Stimulated activated CD8-positive, alpha-beta memory T cell treated with anti-CD3 and anti-CD28 coated beads, Interleukin-15, amount 100 ng/mL, for 48 hours (primary cell): ENCODE data around the gene IDH3G.
A peak's percentile ranks its signal among the peaks of the same experiment; 100 is the strongest.

Experiments
- DNase-seq, 2 donors: peaks; one replicate each; pipeline ENCODE4 v3.0.0-alpha.2; 2020; ENCODE audit warnings: low read depth in 2 of 2

IDH3G gene

GRCh38 chrX:153773741-153774575, 20.2 kb downstream of the IDH3G start:
- DNase-seq, result no peak

DNA sequence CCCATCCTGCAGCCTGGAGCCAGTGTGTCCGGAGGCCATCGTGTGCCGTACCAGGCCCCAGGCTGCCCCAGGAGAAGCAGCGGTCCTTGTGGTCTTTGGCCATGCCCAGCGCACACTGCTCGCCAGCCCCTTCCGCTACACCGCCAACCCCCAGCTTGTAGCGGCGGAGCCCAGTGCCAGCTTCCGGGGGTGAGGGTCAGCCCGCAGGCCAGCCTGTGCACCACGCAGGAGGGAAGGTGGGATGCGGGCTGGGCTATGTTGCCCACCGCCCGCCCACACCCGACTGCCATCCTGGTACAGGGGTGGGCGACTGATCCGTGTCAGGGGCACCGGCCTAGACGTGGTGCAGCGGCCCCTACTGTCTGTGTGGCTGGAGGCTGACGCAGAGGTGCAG, 21.0 kb downstream of the IDH3G start:
- DNase-seq, result no peak

GRCh38 chrX:153772316-153773217, 21.6 kb downstream of the IDH3G start:
- DNase-seq, result no peak

- no peak for DNase-seq
These were observed 22.5 kb downstream of the IDH3G start for GRCh38 chrX:153771415-153772315.

DNA sequence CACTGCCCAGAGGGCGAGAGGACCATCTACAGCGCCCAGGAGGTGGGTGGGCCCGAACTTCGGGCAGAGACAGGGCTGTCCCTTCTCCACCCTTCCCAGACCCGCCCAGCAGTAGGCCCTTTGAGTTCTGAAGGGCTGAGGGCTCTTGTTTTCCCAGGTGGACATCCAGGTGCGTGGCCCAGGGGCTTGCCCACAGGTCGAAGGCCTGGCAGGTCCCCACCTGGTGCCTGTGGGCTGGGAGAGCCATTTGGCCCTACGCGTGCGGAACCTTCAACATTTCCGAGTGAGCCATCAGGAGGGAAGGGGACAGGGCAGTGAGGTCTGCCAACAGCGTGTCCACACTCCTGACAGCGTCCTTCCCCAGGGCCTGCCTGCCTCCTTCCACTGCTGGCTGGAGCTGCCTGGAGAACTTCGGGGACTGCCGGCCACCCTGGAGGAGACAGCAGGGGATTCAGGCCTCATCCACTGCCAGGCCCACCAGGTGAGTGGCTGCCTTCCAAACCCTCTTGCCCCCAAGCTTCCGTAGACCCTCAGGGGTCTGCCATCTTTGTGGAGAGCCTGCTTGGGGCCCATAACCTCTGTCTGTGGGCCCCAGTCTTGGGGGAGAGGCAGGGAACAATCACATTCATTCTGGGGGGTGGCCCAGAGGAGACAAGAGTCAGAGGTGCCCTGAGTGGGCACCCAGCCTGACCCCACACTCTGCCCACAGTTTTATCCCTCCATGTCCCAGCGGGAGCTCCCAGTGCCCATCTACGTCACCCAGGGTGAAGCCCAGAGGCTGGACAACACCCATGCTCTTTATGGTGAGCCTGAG, 23.4 kb downstream of the IDH3G start:
- DNase-seq, result no peak

- no peak for DNase-seq
These were observed 24.1 kb downstream of the IDH3G start for GRCh38 chrX:153769865-153770600.

- no peak for DNase-seq
These were observed 24.9 kb downstream of the IDH3G start for GRCh38 chrX:153769158-153769864.

GRCh38 chrX:153768311-153769157, 25.6 kb downstream of the IDH3G start:
- DNase-seq, result no peak

DNA sequence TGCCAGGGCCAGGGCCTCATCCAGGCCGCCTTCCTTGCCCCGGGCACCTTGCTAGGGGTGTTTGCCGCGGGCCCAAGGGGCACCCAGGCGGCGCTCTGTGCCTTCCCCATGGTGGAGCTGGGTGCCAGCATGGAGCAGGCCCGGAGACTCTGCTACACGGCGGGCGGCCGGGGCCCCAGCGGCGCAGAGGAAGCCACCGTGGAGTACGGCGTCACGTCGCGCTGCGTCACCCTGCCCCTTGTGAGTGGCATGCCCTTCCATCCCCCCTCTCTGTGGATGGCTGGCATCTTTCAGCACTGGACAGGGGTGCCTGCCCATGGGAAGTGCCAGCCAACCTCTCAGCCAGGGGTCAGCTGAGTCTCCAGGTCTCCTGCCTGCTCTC, 26.5 kb downstream of the IDH3G start:
- no peak for DNase-seq

- no peak for DNase-seq
These were observed 27.1 kb downstream of the IDH3G start for GRCh38 chrX:153766871-153767673.

GRCh38 chrX:153766098-153766817, 27.9 kb downstream of the IDH3G start:
- DNase-seq, result peak; percentile 32

DNA sequence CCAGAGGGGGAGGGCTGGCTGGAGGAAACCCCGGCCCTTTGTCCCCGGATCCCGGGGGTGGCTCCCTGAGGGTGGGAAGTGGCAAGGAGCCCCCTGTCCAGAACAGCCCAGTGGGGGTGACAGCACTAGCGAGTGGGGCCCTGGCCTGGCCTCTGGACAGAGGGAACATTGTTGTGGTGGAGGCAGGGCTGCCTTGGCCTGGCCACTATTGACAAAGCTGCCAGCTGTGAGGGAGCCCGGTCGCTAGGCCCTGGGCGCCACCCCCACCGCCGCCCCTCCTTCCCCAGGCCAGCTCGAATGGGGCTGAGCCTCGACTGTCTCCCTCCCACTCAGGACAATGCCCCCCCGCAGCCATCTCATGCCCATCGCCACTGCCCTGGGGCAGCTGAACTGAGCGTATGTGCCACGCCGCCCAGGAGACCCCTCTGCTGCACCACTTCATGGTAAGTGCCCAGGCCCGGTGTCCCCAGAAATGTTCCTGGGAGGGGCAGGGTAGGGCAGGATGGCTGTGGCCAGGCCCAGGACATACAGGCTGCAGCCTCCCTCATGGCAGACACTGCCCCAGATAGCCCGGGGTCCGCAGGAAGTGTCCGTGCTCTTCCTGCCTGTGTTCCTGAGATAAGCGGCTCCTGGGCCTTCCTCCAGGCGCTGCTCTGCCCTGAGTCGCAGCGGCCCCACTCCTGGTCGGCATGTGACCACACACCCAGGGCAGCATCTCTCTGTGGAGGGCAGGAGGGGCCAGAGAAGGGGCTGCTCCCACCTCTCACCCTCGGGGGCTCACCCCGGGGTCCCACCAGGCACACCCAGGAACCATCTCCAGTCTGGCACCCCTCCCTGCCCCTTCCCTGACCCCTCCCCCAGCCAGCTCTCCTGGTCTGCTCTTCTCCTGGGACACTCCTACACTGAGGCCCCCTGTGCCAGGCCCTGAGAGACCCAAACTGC, 28.8 kb downstream of the IDH3G start:
- DNase-seq, result no peak

GRCh38 chrX:153764786-153765137, 29.4 kb downstream of the IDH3G start:
- DNase-seq, result no peak

DNA sequence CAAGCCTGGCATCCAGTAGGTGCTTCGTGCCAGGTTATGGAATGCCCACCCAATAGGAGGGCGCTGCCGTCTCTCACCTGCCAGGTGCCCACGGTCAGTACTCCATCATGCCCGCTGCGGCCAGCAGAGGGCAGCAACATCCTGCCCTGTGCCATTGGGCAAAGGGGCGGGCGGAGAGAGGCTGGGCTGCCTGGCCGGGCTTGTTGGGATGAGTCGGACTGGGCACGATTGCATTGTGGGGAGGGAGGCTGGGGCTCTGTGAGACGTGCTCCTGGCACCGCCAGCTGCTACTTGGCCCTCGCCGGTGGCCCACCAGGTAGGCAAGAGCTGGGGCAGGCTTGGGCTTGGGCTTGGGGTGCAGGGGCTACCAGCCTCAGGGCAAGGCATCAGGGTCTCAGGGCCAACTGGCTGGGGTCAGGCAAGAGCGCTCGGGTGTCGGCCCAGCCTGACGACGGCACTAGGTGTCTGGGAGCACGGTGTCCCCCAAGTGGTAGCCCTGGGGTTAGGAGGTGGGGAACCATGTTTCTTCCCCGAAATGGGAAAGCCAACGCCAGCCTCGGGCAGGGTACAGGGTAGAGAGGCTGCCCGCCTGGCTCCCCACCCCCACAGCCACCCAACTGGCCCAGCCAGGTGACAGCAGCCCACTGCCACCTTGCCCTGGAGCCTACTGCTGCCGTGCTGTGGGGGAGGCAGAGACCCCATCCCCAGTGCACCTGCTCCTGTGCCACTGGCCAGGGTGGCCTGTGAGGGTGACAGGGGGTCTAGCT, 30.0 kb downstream of the IDH3G start, which contains the start of gene PLXNB3:
PLXNB3 (plus strand) TSS at position 261 of the 767 bp plus-strand sequence. CDS start 1,287 bp downstream, outside the sequence.
- peak; percentile 59 to 61 for DNase-seq

DNA sequence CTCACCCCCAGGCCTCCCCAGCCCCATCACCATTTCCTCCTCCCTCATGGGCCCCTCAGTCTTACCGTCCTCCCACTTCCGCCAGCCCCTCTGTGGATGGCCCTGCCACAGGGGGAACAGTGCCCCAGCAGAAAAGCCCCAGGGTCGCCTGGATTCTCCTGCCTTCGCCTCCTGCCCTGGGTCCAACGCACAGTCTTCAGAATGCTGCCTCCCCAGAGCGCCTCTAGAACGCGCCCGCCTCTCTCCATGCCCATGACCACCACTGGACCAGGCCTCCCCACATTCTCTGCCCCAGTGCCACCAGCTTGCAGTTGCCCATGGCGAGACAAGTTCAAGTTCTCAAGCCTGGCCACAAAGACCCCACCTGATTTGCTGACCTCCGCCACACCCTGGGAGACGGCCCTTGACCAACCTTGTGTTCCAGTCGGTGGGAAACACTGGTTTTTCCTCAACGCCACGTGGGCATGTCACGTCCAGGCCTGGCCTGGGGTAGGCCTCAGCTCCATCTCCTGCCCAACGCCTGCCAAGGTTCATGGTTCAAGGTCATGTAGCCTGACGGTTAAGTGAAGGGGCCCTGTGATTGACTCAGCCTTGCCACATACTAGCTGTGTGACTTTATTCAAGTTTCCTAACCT, 30.8 kb downstream of the IDH3G start:
- no peak for DNase-seq
